SK-N-SH treated with all-trans-retinoic acid at 6 μM for 48 hours (cell line): Measurements from ENCODE around the gene TMPRSS15.
"Not testable (repeated sequence)": the region's sequence is repeated elsewhere in the genome, so short reads cannot be mapped to it uniquely, and the experiment has no call there.

Experiments used
- ATAC-seq: fragments of 200-7000 bp; cut with Tn5 transposase; 3 replicates; pipeline ENCODE4 v1.9.1; 2020; ENCODE audit warnings: mild to moderate bottlenecking, moderate library complexity
- ARNTL ChIP-seq: fragments of 450-650 bp; formaldehyde crosslinking; IDR thresholded peaks from 2 replicates; pipeline ENCODE4 v1.5.0; 2020; ENCODE audit warnings: low read depth, mild to moderate bottlenecking, moderate library complexity, borderline replicate concordance
- BACH2 ChIP-seq: fragments of 250-450 bp; sonication (Bioruptor Pico); IDR thresholded peaks from 2 replicates; pipeline ENCODE4 v1.9.0; 2021; ENCODE audit warnings: mild to moderate bottlenecking, borderline replicate concordance
- CREB5 ChIP-seq: fragments of 250-450 bp; sonication (Bioruptor Pico); IDR thresholded peaks from 2 replicates; pipeline ENCODE4 v1.5.1; 2020; ENCODE audit warnings: low read depth, mild to moderate bottlenecking, moderate library complexity
- CSDC2 ChIP-seq: fragments of 250-450 bp; sonication (Bioruptor Pico); IDR thresholded peaks from 2 replicates; pipeline ENCODE4 v1.5.0; 2020; ENCODE audit warnings: mild to moderate bottlenecking, moderate library complexity
- CSRNP3 ChIP-seq: fragments of 250-450 bp; sonication (Bioruptor Pico); IDR thresholded peaks from 2 replicates; pipeline ENCODE4 v1.5.1; 2021; ENCODE audit warnings: mild to moderate bottlenecking, moderate library complexity
- ESRRG ChIP-seq: fragments of 250-450 bp; sonication (Bioruptor Pico); IDR thresholded peaks from 2 replicates; pipeline ENCODE4 v1.6.1; 2021; ENCODE audit warnings: mild to moderate bottlenecking
- GLIS3 ChIP-seq: fragments of 250-450 bp; sonication (Bioruptor Pico); IDR thresholded peaks from 2 replicates; pipeline ENCODE4 v1.5.0; 2020; ENCODE audit warnings: mild to moderate bottlenecking, moderate library complexity
- ISL1 ChIP-seq: fragments of 250-450 bp; sonication (Bioruptor Pico); IDR thresholded peaks from 2 replicates; pipeline ENCODE4 v2.1.2; 2022; ENCODE audit warnings: mild to moderate bottlenecking, moderate library complexity
- OSR1 ChIP-seq: fragments of 250-450 bp; sonication (Bioruptor Pico); IDR thresholded peaks from 2 replicates; pipeline ENCODE4 v1.8.0; 2022; ENCODE audit warnings: moderate library complexity, mild to moderate bottlenecking, inconsistent platforms
- PPARA ChIP-seq: fragments of 250-450 bp; sonication (Bioruptor Pico); IDR thresholded peaks from 2 replicates; pipeline ENCODE4 v1.5.0; 2020; ENCODE audit warnings: mild to moderate bottlenecking, borderline replicate concordance
- RARB ChIP-seq: fragments of 250-450 bp; sonication (Bioruptor Pico); IDR thresholded peaks from 2 replicates; pipeline ENCODE4 v1.8.0; 2021; ENCODE audit warnings: mild to moderate bottlenecking, moderate library complexity
- SNAI2 ChIP-seq: fragments of 250-450 bp; sonication (Bioruptor Pico); IDR thresholded peaks from 2 replicates; pipeline ENCODE4 v1.5.0; 2020; ENCODE audit warnings: mild to moderate bottlenecking, moderate library complexity
- TCF4 ChIP-seq: fragments of 250-450 bp; sonication (Bioruptor Pico); IDR thresholded peaks from 2 replicates; pipeline ENCODE4 v1.8.0; 2021; ENCODE audit warnings: mild to moderate bottlenecking, moderate library complexity, borderline replicate concordance
- TOX ChIP-seq: fragments of 250-450 bp; sonication (Bioruptor Pico); IDR thresholded peaks from 2 replicates; pipeline ENCODE4 v1.8.0; 2021; ENCODE audit warnings: mild to moderate bottlenecking, moderate library complexity, borderline replicate concordance
- TSHZ2 ChIP-seq: fragments of 250-450 bp; sonication (Bioruptor Pico); IDR thresholded peaks from 2 replicates; pipeline ENCODE4 v1.5.0; 2020; ENCODE audit warnings: mild to moderate bottlenecking, moderate library complexity
- ZFP3 ChIP-seq: fragments of 250-450 bp; sonication (Bioruptor Pico); IDR thresholded peaks from 2 replicates; pipeline ENCODE4 v1.5.0; 2020; ENCODE audit warnings: mild to moderate bottlenecking, moderate library complexity
- ZFP30 ChIP-seq: fragments of 450-650 bp; formaldehyde crosslinking; IDR thresholded peaks from 2 replicates; pipeline ENCODE4 v1.5.0; 2022; ENCODE audit warnings: mild to moderate bottlenecking, moderate library complexity
- ZNF565 ChIP-seq: fragments of 450-650 bp; formaldehyde crosslinking; conservative IDR thresholded peaks from 2 replicates; pipeline ENCODE4 v1.5.0; 2020; ENCODE audit warnings: low read depth, mild to moderate bottlenecking, moderate library complexity
- ZNF70 ChIP-seq: fragments of 450-650 bp; formaldehyde crosslinking; IDR thresholded peaks from 2 replicates; pipeline ENCODE4 v1.5.0; 2020; ENCODE audit warnings: mild to moderate bottlenecking, moderate library complexity

Gene TMPRSS15

GRCh38 chr21:18384771-18385170 lies 18.8 kb downstream of the TMPRSS15 start:
- TF ChIP-seq ZNF70 (no peak), CREB5 (CRISPR knock-in tag) (no peak), GLIS3 (CRISPR knock-in tag) (no peak), PPARA (no peak)
- TF ChIP-seq, all 23 proteins: peak for 0
- ATAC-seq = no peak

GRCh38 chr21:18382934-18383619 lies 20.5 kb downstream of the TMPRSS15 start:
- ATAC-seq = not testable (repeated sequence)

GRCh38 chr21:18382141-18382540 lies 21.4 kb downstream of the TMPRSS15 start:
- TF ChIP-seq TOX (CRISPR knock-in tag) (no peak), ARNTL (CRISPR knock-in tag) (no peak), PPARA (no peak)
- TF ChIP-seq, all 23 proteins: peak for 0
- no peak for ATAC-seq

GRCh38 chr21:18373606-18374005 lies 30.0 kb downstream of the TMPRSS15 start:
- TF ChIP-seq OSR1 (CRISPR knock-in tag) (no peak), RARB (CRISPR knock-in tag) (no peak), ARNTL (CRISPR knock-in tag) (no peak)

GRCh38 chr21:18370301-18370700 lies 33.3 kb downstream of the TMPRSS15 start:
- TF ChIP-seq ZFP30 (CRISPR knock-in tag) (no peak), OSR1 (CRISPR knock-in tag) (no peak), ARNTL (CRISPR knock-in tag) (no peak), CSRNP3 (CRISPR knock-in tag) (no peak), PPARA (no peak), GLIS3 (CRISPR knock-in tag) (no peak), CSDC2 (no peak), ESRRG (CRISPR knock-in tag) (no peak), TSHZ2 (CRISPR knock-in tag) (no peak), TOX (CRISPR knock-in tag) (no peak), BACH2 (CRISPR knock-in tag) (no peak), CREB5 (CRISPR knock-in tag) (no peak), ZNF565 (no peak)
- no peak for ATAC-seq

More at GRCh38 chr21:18373606-18374005, 30.0 kb downstream of the TMPRSS15 start:
- ATAC-seq = no peak

GRCh38 chr21:18369115-18369514 lies 34.5 kb downstream of the TMPRSS15 start:
- ATAC-seq = no peak
- no peak for TF ChIP-seq ISL1 (CRISPR knock-in tag)
- no peak for TF ChIP-seq ZFP3 (CRISPR knock-in tag)
- TF ChIP-seq ZNF70 = no peak
- TF ChIP-seq ESRRG (CRISPR knock-in tag) = no peak
- TF ChIP-seq OSR1 (CRISPR knock-in tag) = no peak
- no peak for TF ChIP-seq SNAI2 (CRISPR knock-in tag)
- TF ChIP-seq TOX (CRISPR knock-in tag) = no peak
- no peak for TF ChIP-seq ZFP30 (CRISPR knock-in tag)
- no peak for TF ChIP-seq CREB5 (CRISPR knock-in tag)
- TF ChIP-seq RARB (CRISPR knock-in tag) = no peak
- TF ChIP-seq TCF4 (CRISPR knock-in tag) = no peak
- TF ChIP-seq BACH2 (CRISPR knock-in tag) = no peak
- no peak for TF ChIP-seq ZNF565
- no peak for TF ChIP-seq GLIS3 (CRISPR knock-in tag)
- no peak for TF ChIP-seq PPARA
